Effector CD4-positive, alpha-beta T cell (primary cell): ENCODE results near the gene MYO15A.
A peak's percentile ranks its signal among the peaks of the same experiment; 100 is the strongest.

Experiments used
- DNase-seq: peaks from one replicate; pipeline ENCODE4 v3.0.0-alpha.2; 2020

Gene MYO15A

GRCh38 chr17:18138065-18138749 is 29.7 kb downstream of the MYO15A start:
- DNase-seq = no peak

- no peak for DNase-seq
Observed at GRCh38 chr17:18139092-18139491, 30.5 kb downstream of the MYO15A start.

- DNase-seq = no peak
Observed at GRCh38 chr17:18139498-18139897, 30.9 kb downstream of the MYO15A start.

- no peak for DNase-seq
Observed at GRCh38 chr17:18139949-18140348, 31.4 kb downstream of the MYO15A start.

GRCh38 chr17:18140648-18141047 is 32.1 kb downstream of the MYO15A start:
- no peak for DNase-seq

- DNase-seq = peak; percentile 46
Observed at GRCh38 chr17:18141210-18141803, 32.8 kb downstream of the MYO15A start.

- DNase-seq = no peak
Observed at GRCh38 chr17:18142417-18142816, 33.9 kb downstream of the MYO15A start.

- no peak for DNase-seq
Observed at GRCh38 chr17:18143044-18143936, 34.7 kb downstream of the MYO15A start.

GRCh38 chr17:18144261-18144660 is 35.7 kb downstream of the MYO15A start:
- no peak for DNase-seq

- DNase-seq = no peak
Observed at GRCh38 chr17:18144855-18145254, 36.3 kb downstream of the MYO15A start.

GRCh38 chr17:18145811-18146210 is 37.3 kb downstream of the MYO15A start:
- no peak for DNase-seq

- DNase-seq = no peak
Observed at GRCh38 chr17:18146259-18146658, 37.7 kb downstream of the MYO15A start.

- DNase-seq = no peak
Observed at GRCh38 chr17:18146980-18147379, 38.4 kb downstream of the MYO15A start.

- no peak for DNase-seq
Observed at GRCh38 chr17:18148586-18148985, 40.0 kb downstream of the MYO15A start.

- no peak for DNase-seq
Observed at GRCh38 chr17:18151290-18151689, 42.7 kb downstream of the MYO15A start.

- DNase-seq = no peak
Observed at GRCh38 chr17:18155179-18155578, 46.6 kb downstream of the MYO15A start.

GRCh38 chr17:18156171-18156975 is 47.8 kb downstream of the MYO15A start:
- DNase-seq = no peak

GRCh38 chr17:18156976-18157280 is 48.4 kb downstream of the MYO15A start:
- no peak for DNase-seq

- no peak for DNase-seq
Observed at GRCh38 chr17:18157354-18157985, 48.9 kb downstream of the MYO15A start.

- DNase-seq = peak; percentile 86
Observed at GRCh38 chr17:18158022-18158600, 49.6 kb downstream of the MYO15A start.

GRCh38 chr17:18159551-18160120 is 51.1 kb downstream of the MYO15A start:
- no peak for DNase-seq
